Limb (tissue), 2 donors: ENCODE data around the gene TSPAN3.
A peak's percentile ranks its signal among the peaks of the same experiment; 100 is the strongest.

Experiments used
- DNase-seq, 2 donors: peaks; one replicate each; pipeline ENCODE4 v3.0.0-alpha.2; 2016; ENCODE audit errors: extremely low spot score in 2 of 2

The TSPAN3 gene

GRCh38 chr15:77010312-77010686 is 60.6 kb downstream of the TSPAN3 start:
- no peak for DNase-seq

GRCh38 chr15:77009646-77010311 is 61.1 kb downstream of the TSPAN3 start:
- no peak for DNase-seq

GRCh38 chr15:77009176-77009575 is 61.7 kb downstream of the TSPAN3 start:
- DNase-seq = no peak

GRCh38 chr15:77004189-77004588 is 66.7 kb downstream of the TSPAN3 start:
- DNase-seq = no peak

GRCh38 chr15:77002954-77003912 is 67.7 kb downstream of the TSPAN3 start:
- DNase-seq = no peak

GRCh38 chr15:77002436-77002835 is 68.5 kb downstream of the TSPAN3 start:
- DNase-seq = no peak

GRCh38 chr15:77001966-77002365 is 68.9 kb downstream of the TSPAN3 start:
- DNase-seq = no peak

GRCh38 chr15:77001351-77001750 is 69.6 kb downstream of the TSPAN3 start:
- DNase-seq = no peak

- DNase-seq = no peak
Observed at GRCh38 chr15:76999996-77000395, 70.9 kb downstream of the TSPAN3 start.

- no peak for DNase-seq
Observed at GRCh38 chr15:76998663-76999285, 72.1 kb downstream of the TSPAN3 start.

GRCh38 chr15:76996526-76997401 is 74.1 kb downstream of the TSPAN3 start:
- no peak for DNase-seq

- no peak for DNase-seq
Observed at GRCh38 chr15:76996076-76996525, 74.8 kb downstream of the TSPAN3 start.

GRCh38 chr15:76994971-76995945 is 75.7 kb downstream of the TSPAN3 start, which contains the start of gene PSTPIP1:
PSTPIP1 (plus strand) TSS chr15:76995126; CDS start chr15:76995574, 448 bp downstream.
- DNase-seq = peak; percentile 32 to 68

- no peak for DNase-seq
Observed at GRCh38 chr15:76994496-76994895, 76.4 kb downstream of the TSPAN3 start.

- DNase-seq = no peak
Observed at GRCh38 chr15:76994001-76994400, 76.9 kb downstream of the TSPAN3 start.

GRCh38 chr15:76993114-76993725 is 77.7 kb downstream of the TSPAN3 start:
- peak in 1 of 2 donors; percentile 22 for DNase-seq

GRCh38 chr15:76991741-76992645 is 78.9 kb downstream of the TSPAN3 start:
- no peak for DNase-seq
